Caco-2 (cell line): ENCODE results near the gene GLI1. TPM values are rescaled to one million over a fixed set of nuclear protein-coding genes. Genes with fewer than 3 reads are reported as not detected.
A peak's percentile ranks its signal among the peaks of the same experiment; 100 is the strongest.

Experiments
- BruUV-seq: library from RNA; stranded (reverse); fragments of 400-500 nt; replicated peaks from 2 replicates; lab custom pipeline; 2021; lab: Mats Ljungman, UMichigan
- CTCF ChIA-PET: fragments of 300-600 bp; sonication (Branson Sonifier 250); formaldehyde crosslinking; loops from one replicate; lab custom pipeline; 2022; ENCODE audit warnings: antibody characterized with exemption; lab: Charles Lee
- POLR2A ChIA-PET: fragments of 300-600 bp; sonication (Branson Sonifier 250); formaldehyde crosslinking; loops from one replicate; lab custom pipeline; 2022; ENCODE audit warnings: antibody characterized with exemption; lab: Charles Lee
- DNase-seq, 2 experiments: peaks; one replicate each; pipeline versions ENCODE4 v3.0.0 to v3.0.0-alpha.2; 2020 to 2022
- H3K27me3 ChIP-seq: replicated peaks from 2 replicates; pipeline ENCODE4 v1.6.0; 2011; ENCODE audit warnings: low read length; ENCODE audit not compliant: control insufficient read depth, insufficient read depth
- H3K36me3 ChIP-seq: 2 replicates; pipeline ENCODE4 v1.5.1; 2011; ENCODE audit warnings: low read length; ENCODE audit not compliant: control insufficient read depth, insufficient read depth
- H3K4me1 ChIP-seq: fragments of 250-450 bp; sonication (Bioruptor Pico); 2 replicates; pipeline ENCODE4 v1.5.1; 2020; ENCODE audit warnings: mild to moderate bottlenecking
- H3K4me3 ChIP-seq: 2 replicates; pipeline ENCODE4 v1.5.1; 2011; ENCODE audit warnings: low read depth, mild to moderate bottlenecking, control low read depth, low read length
- H3K9me3 ChIP-seq: fragments of 250-450 bp; sonication (Bioruptor Pico); 2 replicates; pipeline ENCODE4 v1.5.1; 2020; ENCODE audit warnings: mild to moderate bottlenecking, moderate library complexity
- H3K27ac Mint-ChIP-seq: one replicate; pipeline ENCODE4 v1.8.0; 2022; ENCODE audit warnings: mixed read lengths; ENCODE audit not compliant: unreplicated experiment
- H3K27me3 Mint-ChIP-seq: one replicate; pipeline ENCODE4 v1.8.0; 2022; ENCODE audit warnings: mixed read lengths; ENCODE audit not compliant: insufficient read depth, unreplicated experiment
- H3K36me3 Mint-ChIP-seq: one replicate; pipeline ENCODE4 v1.8.0; 2022; ENCODE audit warnings: mild to moderate bottlenecking, mixed read lengths; ENCODE audit not compliant: insufficient read depth, unreplicated experiment
- H3K4me1 Mint-ChIP-seq: one replicate; pipeline ENCODE4 v1.8.0; 2022; ENCODE audit warnings: low read depth, mixed read lengths; ENCODE audit not compliant: unreplicated experiment
- H3K4me3 Mint-ChIP-seq: one replicate; pipeline ENCODE4 v1.8.0; 2022; ENCODE audit warnings: mild to moderate bottlenecking, moderate library complexity, mixed read lengths; ENCODE audit not compliant: unreplicated experiment
- H3K9me3 Mint-ChIP-seq: one replicate; pipeline ENCODE4 v1.8.0; 2022; ENCODE audit warnings: mixed read lengths; ENCODE audit not compliant: unreplicated experiment
- intact Hi-C: fragments of 100-400 bp; cut with micrococcal nuclease; formaldehyde crosslinking; loops from one replicate; pipeline ENCODE4 v1.10.0; 2022; ENCODE audit not compliant: unreplicated experiment
- total RNA-seq: library from RNA; stranded (reverse); gene quantifications from 2 replicates; pipeline ENCODE4 v1.2.3, GENCODE V29; 2022
- TF ChIP-seq, protein P1 (sequence below), 2 experiments: fragments of 200-600 bp in 1 of 2; IDR thresholded peaks; 1 replicate in 1 of 2; 2 replicates in 1 of 2; pipeline versions ENCODE4 v1.5.1 to v1.8.0; 2011 to 2022; ENCODE audit warnings: antibody characterized with exemption in 1 of 2, control low read depth in 1 of 2, inconsistent platforms in 1 of 2, low read depth in 1 of 2, low read length in 1 of 2, mild to moderate bottlenecking in 1 of 2, moderate library complexity in 1 of 2; ENCODE audit not compliant: insufficient read depth in 1 of 2, severe bottlenecking in 1 of 2, unreplicated experiment in 1 of 2

Gene GLI1
- total RNA-seq, 1 experiment from 2014 or later: 0.48 TPM

DNA sequence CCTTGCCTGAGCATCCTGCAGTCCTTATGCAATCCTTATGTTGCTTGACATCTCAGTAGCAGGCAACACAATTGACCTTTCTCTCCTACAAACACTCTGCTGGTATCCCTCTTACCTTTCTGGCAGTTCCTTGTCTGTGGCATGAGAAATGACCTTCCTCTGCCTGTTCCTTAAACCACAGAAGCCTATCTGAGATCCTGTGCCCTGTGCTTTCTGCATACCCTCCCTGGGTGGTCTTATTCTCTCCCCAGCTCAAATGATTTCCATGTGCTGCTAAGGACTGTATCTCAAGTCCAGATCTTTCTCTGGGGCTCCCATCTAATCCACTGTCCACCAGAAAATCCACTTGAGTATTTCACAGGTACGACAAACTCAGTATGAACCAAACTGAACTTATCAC is 22.1 kb downstream of the GLI1 start:
- H3K4me3 ChIP-seq: no peak overlapping the region
- Mint-ChIP-seq H3K27me3 (peaks cover 16% of the 10 kb centered on the region), H3K36me3 (no peaks in the 10 kb centered on the region), H3K4me3 (no peak overlapping the region), H3K4me1 (peaks cover 11% of the 10 kb centered on the region), H3K27ac (no peak overlapping the region), H3K9me3 (no peaks in the 10 kb centered on the region)
- BruUV-seq: no TSS peak
- DNase-seq: no peak
- ChIA-PET POLR2A (no interaction called here), CTCF (interaction anchor here (0.9 to 1.2 kb wide), 2 partner anchors 23 to 269 kb away, joined by 3 read pairs; no protein-coding TSS in a partner anchor)
- intact Hi-C loops: no loop called here
- H3K4me1 ChIP-seq: no peaks in the 10 kb centered on the region
- no peaks in the 10 kb centered on the region for H3K9me3 ChIP-seq
- H3K27me3 ChIP-seq: no peaks in the 10 kb centered on the region
- H3K36me3 ChIP-seq: no peaks in the 10 kb centered on the region
- TF ChIP-seq, protein P1, sequence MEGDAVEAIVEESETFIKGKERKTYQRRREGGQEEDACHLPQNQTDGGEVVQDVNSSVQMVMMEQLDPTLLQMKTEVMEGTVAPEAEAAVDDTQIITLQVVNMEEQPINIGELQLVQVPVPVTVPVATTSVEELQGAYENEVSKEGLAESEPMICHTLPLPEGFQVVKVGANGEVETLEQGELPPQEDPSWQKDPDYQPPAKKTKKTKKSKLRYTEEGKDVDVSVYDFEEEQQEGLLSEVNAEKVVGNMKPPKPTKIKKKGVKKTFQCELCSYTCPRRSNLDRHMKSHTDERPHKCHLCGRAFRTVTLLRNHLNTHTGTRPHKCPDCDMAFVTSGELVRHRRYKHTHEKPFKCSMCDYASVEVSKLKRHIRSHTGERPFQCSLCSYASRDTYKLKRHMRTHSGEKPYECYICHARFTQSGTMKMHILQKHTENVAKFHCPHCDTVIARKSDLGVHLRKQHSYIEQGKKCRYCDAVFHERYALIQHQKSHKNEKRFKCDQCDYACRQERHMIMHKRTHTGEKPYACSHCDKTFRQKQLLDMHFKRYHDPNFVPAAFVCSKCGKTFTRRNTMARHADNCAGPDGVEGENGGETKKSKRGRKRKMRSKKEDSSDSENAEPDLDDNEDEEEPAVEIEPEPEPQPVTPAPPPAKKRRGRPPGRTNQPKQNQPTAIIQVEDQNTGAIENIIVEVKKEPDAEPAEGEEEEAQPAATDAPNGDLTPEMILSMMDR (IDR thresholded peaks at IDR 0.05; ENCODE audit: insufficient read depth in 1 of 2, low read depth in 1 of 2, low read length in 1 of 2, severe bottlenecking in 1 of 2, unreplicated experiment in 1 of 2): no peak

DNA sequence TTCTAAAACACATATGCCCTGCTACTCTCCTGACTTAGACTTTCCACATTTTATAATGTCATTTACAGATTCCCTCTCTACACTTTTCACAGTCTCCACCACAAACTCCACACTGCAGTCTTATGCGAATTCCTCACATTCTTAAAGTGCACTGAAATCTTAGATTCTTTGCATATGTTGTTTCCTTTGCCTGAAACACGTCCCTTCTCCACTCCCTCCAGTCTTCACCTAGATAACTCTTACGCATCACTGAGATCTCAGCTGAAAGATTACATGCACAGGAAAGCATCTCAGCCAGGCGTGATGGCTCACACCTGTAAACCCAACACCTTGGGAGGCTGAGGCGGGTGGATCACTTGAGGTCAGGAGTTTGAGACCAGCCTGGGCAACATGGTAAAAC is 23.9 kb downstream of the GLI1 start:
- Mint-ChIP-seq H3K4me3 (no peak overlapping the region), H3K27me3 (peaks cover 16% of the 10 kb centered on the region), H3K36me3 (peaks cover 8% of the 10 kb centered on the region), H3K4me1 (peaks cover 11% of the 10 kb centered on the region), H3K27ac (peak overlapping the region; percentile 1), H3K9me3 (no peaks in the 10 kb centered on the region)
- no TSS peak for BruUV-seq
- Histone ChIP-seq H3K4me1 (no peaks in the 10 kb centered on the region), H3K9me3 (no peaks in the 10 kb centered on the region), H3K27me3 (no peaks in the 10 kb centered on the region), H3K4me3 (no peak overlapping the region), H3K36me3 (no peaks in the 10 kb centered on the region)
- TF ChIP-seq, protein P1 (IDR thresholded peaks at IDR 0.05; ENCODE audit: insufficient read depth in 1 of 2, low read depth in 1 of 2, low read length in 1 of 2, severe bottlenecking in 1 of 2, unreplicated experiment in 1 of 2): no peak
- POLR2A ChIA-PET: no interaction called here
- no peak for DNase-seq
- intact Hi-C loops: no loop called here
- CTCF ChIA-PET: interaction anchor here (0.6 kb wide), 1 partner anchor 82 kb away, joined by 6 read pairs; no protein-coding TSS in a partner anchor

DNA sequence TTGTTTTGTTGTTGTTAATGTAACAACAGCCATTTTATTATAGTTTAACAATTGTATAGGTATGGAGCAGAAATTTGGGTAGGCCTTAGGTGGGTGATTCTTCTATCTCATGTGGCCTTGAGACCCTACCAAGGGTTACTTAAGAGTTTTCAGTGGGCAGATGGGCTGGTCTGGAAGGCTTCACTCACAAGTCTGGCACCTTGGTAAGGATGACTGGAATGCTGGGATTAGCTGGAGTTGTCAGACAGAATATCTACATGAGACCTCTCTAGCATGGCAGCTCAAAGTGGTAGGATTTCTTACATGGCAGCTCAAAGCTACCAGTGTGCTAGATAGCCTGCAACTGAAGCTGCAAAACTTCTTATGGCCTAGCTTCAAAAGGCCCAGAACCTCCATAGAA is 26.1 kb downstream of the GLI1 start:
- H3K4me3 Mint-ChIP-seq: no peak overlapping the region
- POLR2A ChIA-PET: no interaction called here
- DNase-seq: no peak
- CTCF ChIA-PET: interaction anchor here (0.6 kb wide), 1 partner anchor 392 kb away, joined by 4 read pairs; no protein-coding TSS in a partner anchor
- H3K27me3 Mint-ChIP-seq: peaks cover 9% of the 10 kb centered on the region
- Histone ChIP-seq H3K36me3 (peaks cover 6% of the 10 kb centered on the region), H3K4me3 (no peak overlapping the region), H3K27me3 (no peaks in the 10 kb centered on the region), H3K4me1 (0 out of 2 replicates have a peak, but pooled peaks cover 7% of the 10 kb centered on the region), H3K9me3 (no peaks in the 10 kb centered on the region)
- no peaks in the 10 kb centered on the region for H3K9me3 Mint-ChIP-seq
- H3K27ac Mint-ChIP-seq: no peak overlapping the region
- peaks cover 27% of the 10 kb centered on the region for H3K36me3 Mint-ChIP-seq
- BruUV-seq: no TSS peak
- intact Hi-C loops: no loop called here
- TF ChIP-seq, protein P1 (IDR thresholded peaks at IDR 0.05; ENCODE audit: insufficient read depth in 1 of 2, low read depth in 1 of 2, low read length in 1 of 2, severe bottlenecking in 1 of 2, unreplicated experiment in 1 of 2): no peak
- peaks cover 19% of the 10 kb centered on the region for H3K4me1 Mint-ChIP-seq
